Stimulated activated CD8-positive, alpha-beta memory T cell treated with anti-CD3 and anti-CD28 coated beads, Interleukin-7, amount 100 ng/mL, for 1 hour (primary cell): ENCODE data around the gene MTO1.
"Not testable (repeated sequence)": the region's sequence is repeated elsewhere in the genome, so short reads cannot be mapped to it uniquely, and the experiment has no call there.

Experiments used
- DNase-seq, 2 donors: peaks; one replicate each; pipeline ENCODE4 v3.0.0-alpha.2; 2020; ENCODE audit warnings: low read depth in 2 of 2

Gene MTO1

GRCh38 chr6:73525546-73526330, 64.2 kb downstream of the MTO1 start:
- DNase-seq = no peak

- DNase-seq = no peak
These were observed 67.4 kb downstream of the MTO1 start for GRCh38 chr6:73528897-73529296.

- no peak for DNase-seq
These were observed 70.8 kb downstream of the MTO1 start for GRCh38 chr6:73532293-73532692.

DNA sequence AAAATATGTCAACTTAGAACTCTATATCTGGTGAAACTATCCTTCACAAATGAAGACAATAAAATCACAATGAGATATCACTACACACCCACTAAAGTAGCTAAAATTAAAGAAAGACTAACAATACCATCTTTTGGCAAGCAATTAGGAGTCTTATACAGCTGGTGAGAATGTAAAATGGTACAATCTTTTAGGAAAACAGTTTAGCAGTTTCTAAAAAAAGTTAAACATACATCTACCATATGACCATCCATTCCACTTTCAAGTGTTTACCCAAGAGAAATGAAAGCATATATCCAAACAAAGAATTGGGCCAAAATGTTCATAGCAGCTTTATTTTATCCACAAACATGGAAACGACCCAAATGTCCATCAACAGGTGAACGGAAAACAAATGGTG, 73.1 kb downstream of the MTO1 start:
- no peak for DNase-seq

- DNase-seq = no peak
These were observed 76.1 kb downstream of the MTO1 start for GRCh38 chr6:73537677-73538076.

- no peak for DNase-seq
These were observed 76.7 kb downstream of the MTO1 start for GRCh38 chr6:73538116-73538779.

DNA sequence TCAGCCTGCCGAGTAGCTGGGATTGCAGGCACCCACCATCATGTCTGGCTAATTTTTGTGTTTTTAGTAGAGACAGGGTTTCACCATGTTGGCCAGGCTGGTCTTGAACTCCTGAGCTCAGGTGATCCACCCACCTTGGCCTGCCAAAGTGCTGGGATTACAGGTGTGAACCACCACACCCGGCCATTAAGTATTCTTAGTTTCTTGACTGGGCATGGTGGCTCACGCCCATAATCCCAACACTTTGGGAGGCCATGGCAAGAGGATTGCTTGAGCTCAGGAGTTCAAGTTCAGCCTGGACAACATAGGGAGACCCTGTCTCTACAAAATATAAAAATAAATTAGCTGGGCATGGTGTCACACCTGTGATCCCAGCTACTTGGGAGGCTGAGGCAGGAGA, 80.9 kb downstream of the MTO1 start:
- DNase-seq = not testable (repeated sequence)

DNA sequence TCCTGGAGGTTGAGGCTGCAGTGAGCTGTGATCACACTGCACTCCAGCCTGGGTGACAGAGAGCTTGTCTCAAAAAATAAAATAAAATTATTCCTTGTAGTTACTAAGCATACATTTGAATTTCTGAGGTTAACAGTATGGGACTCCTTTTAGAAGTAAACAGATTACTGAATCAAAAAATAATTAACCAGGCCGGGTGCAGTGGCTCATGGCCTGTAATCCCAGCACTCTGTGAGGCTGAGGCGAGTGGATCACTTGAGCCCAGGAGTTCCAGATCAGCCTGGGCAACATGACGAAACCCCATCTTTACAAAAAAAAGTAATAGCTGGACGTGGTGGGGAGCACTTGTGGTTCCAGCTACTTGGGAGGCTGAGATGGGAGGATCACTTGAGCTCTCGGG, 81.4 kb downstream of the MTO1 start:
- DNase-seq = no peak

GRCh38 chr6:73547036-73547435, 85.5 kb downstream of the MTO1 start:
- DNase-seq = no peak

DNA sequence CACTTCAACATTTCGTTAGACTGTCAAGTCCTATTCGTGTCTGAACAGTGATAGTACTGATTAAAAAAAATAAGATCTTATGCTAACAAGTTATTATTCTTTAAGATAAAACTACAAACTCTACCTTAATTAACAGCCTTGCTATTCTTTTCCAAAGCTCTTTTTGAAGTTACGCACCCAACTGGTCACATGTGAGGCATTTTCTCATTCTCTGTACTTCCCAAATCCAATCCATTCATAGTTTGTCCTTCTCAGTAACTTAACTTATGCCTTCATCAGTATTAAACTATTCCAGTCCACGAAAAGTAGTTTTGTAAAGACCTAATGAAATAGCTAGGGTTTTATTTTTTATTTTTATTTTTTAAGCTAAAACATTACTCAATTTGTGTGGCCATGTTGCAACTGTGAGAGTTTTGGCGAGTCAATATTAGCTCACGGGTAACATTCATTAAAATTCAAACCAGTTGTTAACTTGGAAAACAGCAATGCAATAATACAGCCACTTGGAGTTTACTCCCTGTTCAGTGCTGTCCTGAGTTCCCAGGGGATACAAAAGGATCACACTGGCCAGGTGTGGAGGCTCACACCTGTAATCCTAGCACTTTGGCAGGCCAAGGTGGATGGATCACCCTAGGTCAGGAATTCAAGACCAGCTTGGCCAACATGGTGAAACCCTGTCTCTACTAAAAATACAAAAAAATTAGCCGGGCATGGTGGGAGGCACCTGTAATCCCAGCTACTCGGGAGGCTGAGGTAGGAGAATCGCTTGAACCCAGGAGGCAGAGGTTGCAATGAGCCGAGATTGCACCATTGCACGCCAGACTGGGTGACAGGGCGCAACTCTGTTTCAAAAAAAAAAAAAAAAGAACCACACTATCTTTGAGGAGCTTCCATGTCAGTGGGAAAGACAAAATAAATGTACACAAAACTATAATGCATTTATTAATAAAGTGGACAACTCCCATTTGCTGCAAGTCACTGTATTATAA, 87.2 kb downstream of the MTO1 start:
- no peak for DNase-seq

DNA sequence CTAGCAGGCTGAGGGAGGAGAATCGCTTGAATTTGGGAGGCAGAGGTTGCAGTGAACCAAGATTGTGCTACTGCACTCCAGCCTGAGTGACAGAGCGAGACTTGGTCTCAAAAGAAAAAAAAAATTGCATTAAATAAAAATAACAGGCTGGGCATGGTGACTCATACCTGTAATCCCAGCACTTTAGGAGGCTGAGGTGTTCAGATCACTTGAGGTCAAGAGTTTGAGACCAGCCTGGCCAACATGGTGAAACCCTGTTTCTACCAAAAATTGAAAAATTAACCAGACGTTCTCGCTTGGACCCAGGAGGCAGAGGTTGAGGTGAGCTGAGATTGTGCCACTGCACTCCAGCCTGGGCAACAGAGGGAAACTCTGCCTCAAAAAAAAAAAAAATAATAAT, 89.6 kb downstream of the MTO1 start:
- not testable (repeated sequence) for DNase-seq

GRCh38 chr6:73555380-73555949, 93.9 kb downstream of the MTO1 start:
- not testable (repeated sequence) for DNase-seq

GRCh38 chr6:73556836-73557235, 95.3 kb downstream of the MTO1 start:
- no peak for DNase-seq
